ENCODE data around the gene DENND1C.
"Not testable (repeated sequence)": the region's sequence is repeated elsewhere in the genome, so short reads cannot be mapped to it uniquely, and the experiment has no call there.

Gene DENND1C

GRCh38 chr19:6452223-6452614 is 29.4 kb downstream of the DENND1C start:
- no peak for DNase-seq

GRCh38 chr19:6451583-6452222 is 29.9 kb downstream of the DENND1C start:
- DNase-seq: no peak

- no peak for DNase-seq
These were observed 31.4 kb downstream of the DENND1C start for GRCh38 chr19:6450166-6450565.

- DNase-seq: no peak
These were observed 33.5 kb downstream of the DENND1C start for GRCh38 chr19:6448045-6448444.

GRCh38 chr19:6446452-6446851 is 35.1 kb downstream of the DENND1C start:
- DNase-seq: no peak

- no peak for DNase-seq
These were observed 37.6 kb downstream of the DENND1C start for GRCh38 chr19:6443986-6444385.

- DNase-seq: no peak
These were observed 39.4 kb downstream of the DENND1C start for GRCh38 chr19:6442087-6442688.

GRCh38 chr19:6440905-6441304 is 40.7 kb downstream of the DENND1C start:
- no peak for DNase-seq

GRCh38 chr19:6439743-6440142 is 41.8 kb downstream of the DENND1C start:
- DNase-seq: no peak

- DNase-seq: no peak
These were observed 47.9 kb downstream of the DENND1C start, which contains the start of gene SLC25A41 for GRCh38 chr19:6433663-6434062. Gene SLC25A41 (minus strand): TSS chr19:6433763. CDS start chr19:6433693, 70 bp downstream.

- DNase-seq: no peak
These were observed 48.4 kb downstream of the DENND1C start for GRCh38 chr19:6433165-6433564.

GRCh38 chr19:6431891-6432290 is 49.7 kb downstream of the DENND1C start:
- DNase-seq: no peak

- no peak for DNase-seq
These were observed 52.0 kb downstream of the DENND1C start for GRCh38 chr19:6429419-6430221.

- not testable (repeated sequence) for DNase-seq
These were observed 52.7 kb downstream of the DENND1C start for GRCh38 chr19:6428692-6429418.

GRCh38 chr19:6427131-6427530 is 54.5 kb downstream of the DENND1C start:
- no peak for DNase-seq

- DNase-seq: peak; percentile 16 to 33
These were observed 55.6 kb downstream of the DENND1C start for GRCh38 chr19:6425732-6426620.

- DNase-seq: peak; percentile 100
These were observed 56.5 kb downstream of the DENND1C start for GRCh38 chr19:6424939-6425731.

GRCh38 chr19:6424195-6424938 is 57.2 kb downstream of the DENND1C start, which contains the start of gene KHSRP:
Gene KHSRP (minus strand): TSS chr19:6424811. CDS start chr19:6424701, 110 bp downstream.
- DNase-seq: no peak

GRCh38 chr19:6423499-6424194 is 57.9 kb downstream of the DENND1C start:
- DNase-seq: peak; percentile 29 to 40

Data from Kasumi-1 (cell line).